Measurements from ENCODE around the gene MKS1. TPM values are rescaled to one million over a fixed set of nuclear protein-coding genes. Genes with fewer than 3 reads are reported as not detected.

The MKS1 gene
- total RNA-seq, 1 experiment from 2014 or later, result 29.8 TPM

DNA sequence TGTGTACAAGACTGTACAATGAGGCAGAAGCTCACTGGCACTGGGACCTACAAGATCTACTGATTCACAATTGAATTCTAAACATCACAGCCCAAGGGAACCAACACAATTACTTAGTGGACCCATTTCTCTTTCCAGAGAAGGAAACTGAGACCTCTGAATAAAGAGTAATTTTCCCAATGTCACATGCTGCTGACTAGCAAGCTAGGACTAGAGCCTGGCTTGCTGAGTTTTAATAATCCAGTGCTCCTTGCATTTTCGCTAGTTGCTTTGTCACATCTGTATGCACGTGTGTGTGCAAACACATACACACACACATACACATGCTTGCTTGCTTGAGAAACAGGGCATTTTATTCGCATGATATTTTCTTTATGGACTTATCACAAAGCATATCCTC is 15.5 kb upstream of the MKS1 start:
- H3K27ac ChIP-seq (ENCODE audit: low read depth, low read length), result no peak overlapping the region
- H3K4me2 ChIP-seq (ENCODE audit: low read length), result no peak overlapping the region
- DNase-seq (ENCODE audit: low read depth, low spot score) (no peak), ATAC-seq (no peak)
- ChIA-PET RAD21 (ENCODE audit: low non-redundant PET in 1 of 2, low total read pairs in 2 of 2, uncharacterized antibody in 2 of 2, unreplicated experiment in 2 of 2) (no interaction called here), CTCF (no interaction called here), POLR2A (no interaction called here)
- H3K4me3 ChIP-seq (replicated peaks in 1 of 2; ENCODE audit: low read depth in 1 of 2, low read length in 2 of 2), result no peak overlapping the region
- no peaks in the 10 kb centered on the region for H3K9me3 ChIP-seq (ENCODE audit: control insufficient read depth in 1 of 2, insufficient read depth in 1 of 2, low read depth in 1 of 2, low read length in 2 of 2)
- intact Hi-C loops (cut with micrococcal nuclease), result no loop called here
- no peaks in the 10 kb centered on the region for H4K20me1 ChIP-seq (ENCODE audit: insufficient read depth)
- no peak overlapping the region for H3K9ac ChIP-seq (ENCODE audit: low read length)
- no peaks in the 10 kb centered on the region for H3K9me2 ChIP-seq (ENCODE audit: insufficient read depth)
- no peaks in the 10 kb centered on the region for H3K79me2 ChIP-seq (ENCODE audit: insufficient read depth, low read length)
- BruUV-seq (replicated peaks), result no TSS peak
- peaks cover 0 to 6% of the 10 kb centered on the region in 2 experiments; a peak in 1 of 4 replicates for H3K4me1 ChIP-seq (ENCODE audit: control insufficient read depth in 1 of 2, insufficient read depth in 2 of 2, low read length in 2 of 2)
- H2AFZ ChIP-seq (ENCODE audit: low read depth, low read length, poor library complexity, severe bottlenecking), result no peak overlapping the region
- no peak for TF ChIP-seq YY1 (IDR thresholded peaks at IDR 0.05; ENCODE audit: extremely low read depth, insufficient replicate concordance, low read depth, low read length)
- peaks cover 55% of the 10 kb centered on the region for H3K27me3 ChIP-seq (ENCODE audit: insufficient read depth, low read length)
- no peaks in the 10 kb centered on the region for H3K36me3 ChIP-seq (ENCODE audit: control insufficient read depth in 1 of 2, insufficient read depth in 2 of 2, low read length in 2 of 2)

GRCh38 chr17:58233543-58233942 is 14.5 kb upstream of the MKS1 start:
- no peak overlapping the region for H3K4me3 ChIP-seq (replicated peaks in 1 of 2; ENCODE audit: low read depth in 1 of 2, low read length in 2 of 2)
- no peak for TF ChIP-seq YY1 (IDR thresholded peaks at IDR 0.05; ENCODE audit: extremely low read depth, insufficient replicate concordance, low read depth, low read length)
- no peaks in the 10 kb centered on the region for H3K9me2 ChIP-seq (ENCODE audit: insufficient read depth)
- ChIA-PET CTCF (no interaction called here), POLR2A (no interaction called here), RAD21 (ENCODE audit: low non-redundant PET in 1 of 2, low total read pairs in 2 of 2, uncharacterized antibody in 2 of 2, unreplicated experiment in 2 of 2) (no interaction called here)
- no peak overlapping the region for H3K9ac ChIP-seq (ENCODE audit: low read length)
- DNase-seq (ENCODE audit: low read depth, low spot score) (no peak), ATAC-seq (no peak)
- no peaks in the 10 kb centered on the region for H4K20me1 ChIP-seq (ENCODE audit: insufficient read depth)
- no peaks in the 10 kb centered on the region for H3K36me3 ChIP-seq (ENCODE audit: control insufficient read depth in 1 of 2, insufficient read depth in 2 of 2, low read length in 2 of 2)
- peaks cover 45% of the 10 kb centered on the region for H3K27me3 ChIP-seq (ENCODE audit: insufficient read depth, low read length)
- no peaks in the 10 kb centered on the region for H3K79me2 ChIP-seq (ENCODE audit: insufficient read depth, low read length)
- no peak overlapping the region for H3K27ac ChIP-seq (ENCODE audit: low read depth, low read length)
- H2AFZ ChIP-seq (ENCODE audit: low read depth, low read length, poor library complexity, severe bottlenecking), result no peak overlapping the region
- H3K4me1 ChIP-seq (ENCODE audit: control insufficient read depth in 1 of 2, insufficient read depth in 2 of 2, low read length in 2 of 2), result peaks cover 0 to 6% of the 10 kb centered on the region in 2 experiments; a peak in 1 of 4 replicates
- no peak overlapping the region for H3K4me2 ChIP-seq (ENCODE audit: low read length)
- intact Hi-C loops (cut with micrococcal nuclease), result no loop called here
- H3K9me3 ChIP-seq (ENCODE audit: control insufficient read depth in 1 of 2, insufficient read depth in 1 of 2, low read depth in 1 of 2, low read length in 2 of 2), result no peaks in the 10 kb centered on the region
- no TSS peak for BruUV-seq (replicated peaks)

DNA sequence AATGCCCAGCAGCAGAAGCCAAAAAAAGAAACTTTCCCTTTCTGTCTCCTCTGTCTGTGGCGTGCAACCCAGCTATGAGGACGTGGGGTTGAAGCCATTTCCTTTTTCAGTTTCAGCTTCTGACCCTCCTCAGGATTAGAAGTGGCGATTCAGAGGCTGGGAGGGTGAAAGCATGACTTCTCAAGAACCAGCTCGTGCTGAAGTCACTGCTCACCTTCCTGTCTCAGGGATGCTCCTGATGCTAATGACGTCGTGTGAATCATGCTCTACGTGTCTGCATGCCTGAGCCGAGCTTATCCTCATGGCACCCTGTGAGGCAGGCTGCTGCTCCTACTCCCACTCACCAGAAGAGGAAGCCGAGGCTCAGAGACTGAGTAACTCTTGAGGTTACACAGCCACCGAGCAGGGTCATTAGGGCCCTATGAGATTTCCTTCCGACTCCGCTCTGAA is 13.7 kb upstream of the MKS1 start:
- peaks cover 37% of the 10 kb centered on the region for H3K27me3 ChIP-seq (ENCODE audit: insufficient read depth, low read length)
- DNase-seq (ENCODE audit: low read depth, low spot score), result no peak
- no peak for TF ChIP-seq SIN3A (IDR thresholded peaks at IDR 0.05; ENCODE audit: low read depth)
- no peak for TF ChIP-seq EGR1 (IDR thresholded peaks at IDR 0.05; ENCODE audit: low read depth)
- no peak for TF ChIP-seq RAD21 (IDR thresholded peaks at IDR 0.05; ENCODE audit: low read depth)
- no peak for TF ChIP-seq POLR2AphosphoS5 (IDR thresholded peaks at IDR 0.05; ENCODE audit: low read depth, low read length)
- no peak for TF ChIP-seq CBX3 (IDR thresholded peaks at IDR 0.05; ENCODE audit: low read depth)
- no peak for TF ChIP-seq JUND (IDR thresholded peaks at IDR 0.05)
- TF ChIP-seq, protein P1, sequence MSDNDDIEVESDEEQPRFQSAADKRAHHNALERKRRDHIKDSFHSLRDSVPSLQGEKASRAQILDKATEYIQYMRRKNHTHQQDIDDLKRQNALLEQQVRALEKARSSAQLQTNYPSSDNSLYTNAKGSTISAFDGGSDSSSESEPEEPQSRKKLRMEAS (IDR thresholded peaks at IDR 0.05), result no peak
- no peak for TF ChIP-seq POLR2A (IDR thresholded peaks at IDR 0.05; ENCODE audit: borderline replicate concordance, extremely low read depth, insufficient read depth, insufficient read length)
- no peak for TF ChIP-seq CEBPB (IDR thresholded peaks at IDR 0.05; ENCODE audit: low read depth)
- no peak for TF ChIP-seq ZBTB33 (IDR thresholded peaks at IDR 0.05; ENCODE audit: extremely low read depth, insufficient replicate concordance, low read length)
- TF ChIP-seq ZNF274 (IDR thresholded peaks at IDR 0.05; ENCODE audit: low read depth, low read length), result no peak
- TF ChIP-seq YY1 (IDR thresholded peaks at IDR 0.05; ENCODE audit: extremely low read depth, insufficient replicate concordance, low read depth, low read length), result no peak
- TF ChIP-seq FOSL1 (IDR thresholded peaks at IDR 0.05; ENCODE audit: low read depth), result no peak

More for the DNA sequence above, 13.7 kb upstream of the MKS1 start:
- no peak overlapping the region for H3K4me3 ChIP-seq (replicated peaks in 1 of 2; ENCODE audit: low read depth in 1 of 2, low read length in 2 of 2)
- intact Hi-C loops (cut with micrococcal nuclease), result no loop called here
- ATAC-seq, result peak; percentile 55
- ChIA-PET CTCF (interaction anchor here (1.0 kb wide), 1 partner anchor 21 kb away, joined by 3 read pairs; no protein-coding TSS in a partner anchor), RAD21 (ENCODE audit: low non-redundant PET in 1 of 2, low total read pairs in 2 of 2, uncharacterized antibody in 2 of 2, unreplicated experiment in 2 of 2) (no interaction called here), POLR2A (no interaction called here)
- H4K20me1 ChIP-seq (ENCODE audit: insufficient read depth), result no peaks in the 10 kb centered on the region
- peaks cover 0 to 6% of the 10 kb centered on the region in 2 experiments; a peak in 1 of 4 replicates for H3K4me1 ChIP-seq (ENCODE audit: control insufficient read depth in 1 of 2, insufficient read depth in 2 of 2, low read length in 2 of 2)
- peak overlapping the region; percentile 1; the same call in 1 of the 2 replicates for H3K4me2 ChIP-seq (ENCODE audit: low read length)
- H3K79me2 ChIP-seq (ENCODE audit: insufficient read depth, low read length), result no peaks in the 10 kb centered on the region
- BruUV-seq (replicated peaks), result no TSS peak
- no peaks in the 10 kb centered on the region for H3K9me2 ChIP-seq (ENCODE audit: insufficient read depth)
- no peak overlapping the region for H3K27ac ChIP-seq (ENCODE audit: low read depth, low read length)
- no peaks in the 10 kb centered on the region for H3K9me3 ChIP-seq (ENCODE audit: control insufficient read depth in 1 of 2, insufficient read depth in 1 of 2, low read depth in 1 of 2, low read length in 2 of 2)
- no peak overlapping the region for H2AFZ ChIP-seq (ENCODE audit: low read depth, low read length, poor library complexity, severe bottlenecking)
- H3K9ac ChIP-seq (ENCODE audit: low read length), result no peak overlapping the region
- H3K36me3 ChIP-seq (ENCODE audit: control insufficient read depth in 1 of 2, insufficient read depth in 2 of 2, low read length in 2 of 2), result no peaks in the 10 kb centered on the region

All from HCT116 (cell line).